ENCODE data around the gene SIGLEC15. TPM values are rescaled to one million over a fixed set of nuclear protein-coding genes. Genes with fewer than 3 reads are reported as not detected.

Gene SIGLEC15
- total and polyA plus RNA-seq, 2 experiments from 2014 or later: 0.30 to 1.5 TPM

DNA sequence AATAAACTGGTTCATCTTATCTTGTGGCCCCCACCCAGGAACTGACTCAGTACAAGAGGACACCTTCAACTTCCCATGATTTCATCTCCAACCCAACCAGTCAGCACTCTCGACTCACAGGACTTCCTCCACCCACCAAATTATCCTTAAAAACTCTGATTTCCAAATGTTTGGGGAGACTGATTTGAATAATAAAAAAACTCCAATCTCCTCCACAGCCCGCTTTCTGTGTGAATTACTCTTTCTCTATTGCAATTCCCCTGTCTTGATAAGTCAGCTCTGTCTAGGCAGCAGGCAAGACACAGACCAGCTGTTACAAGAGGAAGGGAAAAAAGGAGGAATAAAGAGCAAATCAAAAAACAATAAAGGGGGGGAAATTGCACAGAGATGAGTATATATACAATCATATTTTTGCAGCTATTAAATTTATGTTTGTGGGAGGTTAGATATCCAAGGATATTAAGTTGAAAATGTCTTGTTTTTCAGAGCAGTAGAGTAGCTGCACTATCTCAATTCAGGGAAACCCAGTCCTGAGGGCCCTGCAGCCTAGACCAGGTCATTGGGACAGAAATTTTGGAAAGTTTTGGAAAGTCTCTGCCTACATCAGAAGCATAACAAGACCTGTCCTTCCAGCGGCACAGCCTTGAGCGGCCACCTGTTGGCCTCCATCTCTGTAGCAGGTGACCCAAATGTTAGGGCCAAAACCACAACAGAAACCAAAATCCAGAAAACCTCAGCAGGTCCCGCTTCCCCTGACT lies 32.8 kb upstream of the SIGLEC15 start:
- Histone ChIP-seq H3K9me3 (ENCODE audit: low read depth) (no peaks in the 10 kb centered on the region), H3K4me1 (ENCODE audit: insufficient read depth) (no peaks in the 10 kb centered on the region), H3K79me2 (no peaks in the 10 kb centered on the region), H3K27ac (no peak overlapping the region), H3K9me2 (replicated peaks; ENCODE audit: insufficient read depth) (no peaks in the 10 kb centered on the region), H4K20me1 (ENCODE audit: insufficient read depth, poor library complexity, severe bottlenecking) (no peaks in the 10 kb centered on the region), H3K27me3 (no peaks in the 10 kb centered on the region), H3K4me3 (no peak overlapping the region), H2AFZ (no peak overlapping the region), H3K4me2 (no peak overlapping the region), H3K36me3 (replicated peaks; ENCODE audit: insufficient read depth, low read depth) (no peaks in the 10 kb centered on the region)
- DNase-seq (ENCODE audit: low spot score): no peak
- WGBS (ENCODE audit: low lambda C conversion rate, missing lambda C conversion rate): 94% methylated on average over 5 of the region's 5 CpGs
- no peak for TF ChIP-seq EZH2phosphoT487 (IDR thresholded peaks at IDR 0.05; ENCODE audit: low read depth, severe bottlenecking, unreplicated experiment)
- no peak for TF ChIP-seq EZH2 (IDR thresholded peaks at IDR 0.05; ENCODE audit: borderline replicate concordance)

DNA sequence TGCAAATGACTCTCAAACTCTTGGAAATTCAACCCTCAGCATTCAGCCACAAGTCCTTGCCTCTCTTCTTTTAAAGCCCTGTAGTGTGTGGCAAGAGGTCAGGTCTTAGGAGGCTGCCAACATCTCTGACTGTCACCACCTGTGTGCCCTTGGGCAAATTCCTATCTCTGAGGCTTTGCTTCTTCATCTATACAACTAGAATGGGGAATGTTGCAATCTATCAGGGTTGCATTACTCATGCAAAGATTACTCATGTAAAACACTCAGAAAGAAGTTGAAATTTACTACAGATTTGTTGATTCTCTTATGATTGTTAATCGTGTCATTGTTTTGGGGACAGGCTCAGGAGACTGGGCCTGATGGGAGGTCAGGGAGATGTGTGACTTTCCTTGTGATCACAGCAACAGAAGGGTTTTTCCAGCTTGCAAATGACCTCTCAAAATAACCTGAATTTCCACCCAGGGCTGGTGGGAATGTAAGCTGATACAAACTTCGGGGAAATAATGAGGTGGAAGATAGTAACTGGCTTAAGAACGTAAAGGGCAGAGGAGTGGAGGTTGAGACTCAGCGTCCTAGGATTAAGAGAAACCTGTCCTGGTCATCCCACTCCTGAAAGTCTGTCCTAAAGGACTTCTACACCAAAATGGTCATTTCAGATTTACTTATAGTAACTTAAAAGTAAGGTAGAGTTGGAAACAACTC lies 32.1 kb upstream of the SIGLEC15 start:
- Histone ChIP-seq H3K79me2 (no peaks in the 10 kb centered on the region), H3K4me1 (ENCODE audit: insufficient read depth) (no peaks in the 10 kb centered on the region), H4K20me1 (ENCODE audit: insufficient read depth, poor library complexity, severe bottlenecking) (no peaks in the 10 kb centered on the region), H3K27ac (no peak overlapping the region), H2AFZ (no peak overlapping the region), H3K9me3 (ENCODE audit: low read depth) (no peaks in the 10 kb centered on the region), H3K36me3 (replicated peaks; ENCODE audit: insufficient read depth, low read depth) (no peaks in the 10 kb centered on the region), H3K27me3 (no peaks in the 10 kb centered on the region), H3K9me2 (replicated peaks; ENCODE audit: insufficient read depth) (no peaks in the 10 kb centered on the region), H3K4me3 (no peak overlapping the region), H3K4me2 (no peak overlapping the region)
- WGBS (ENCODE audit: low lambda C conversion rate, missing lambda C conversion rate): 49% methylated on average over 4 of the region's 4 CpGs
- no peak for TF ChIP-seq EZH2phosphoT487 (IDR thresholded peaks at IDR 0.05; ENCODE audit: low read depth, severe bottlenecking, unreplicated experiment)
- TF ChIP-seq, protein P1, sequence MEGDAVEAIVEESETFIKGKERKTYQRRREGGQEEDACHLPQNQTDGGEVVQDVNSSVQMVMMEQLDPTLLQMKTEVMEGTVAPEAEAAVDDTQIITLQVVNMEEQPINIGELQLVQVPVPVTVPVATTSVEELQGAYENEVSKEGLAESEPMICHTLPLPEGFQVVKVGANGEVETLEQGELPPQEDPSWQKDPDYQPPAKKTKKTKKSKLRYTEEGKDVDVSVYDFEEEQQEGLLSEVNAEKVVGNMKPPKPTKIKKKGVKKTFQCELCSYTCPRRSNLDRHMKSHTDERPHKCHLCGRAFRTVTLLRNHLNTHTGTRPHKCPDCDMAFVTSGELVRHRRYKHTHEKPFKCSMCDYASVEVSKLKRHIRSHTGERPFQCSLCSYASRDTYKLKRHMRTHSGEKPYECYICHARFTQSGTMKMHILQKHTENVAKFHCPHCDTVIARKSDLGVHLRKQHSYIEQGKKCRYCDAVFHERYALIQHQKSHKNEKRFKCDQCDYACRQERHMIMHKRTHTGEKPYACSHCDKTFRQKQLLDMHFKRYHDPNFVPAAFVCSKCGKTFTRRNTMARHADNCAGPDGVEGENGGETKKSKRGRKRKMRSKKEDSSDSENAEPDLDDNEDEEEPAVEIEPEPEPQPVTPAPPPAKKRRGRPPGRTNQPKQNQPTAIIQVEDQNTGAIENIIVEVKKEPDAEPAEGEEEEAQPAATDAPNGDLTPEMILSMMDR (IDR thresholded peaks at IDR 0.05; ENCODE audit: poor library complexity): no peak
- no peak for TF ChIP-seq EZH2 (IDR thresholded peaks at IDR 0.05; ENCODE audit: borderline replicate concordance)
- no peak for DNase-seq (ENCODE audit: low spot score)

DNA sequence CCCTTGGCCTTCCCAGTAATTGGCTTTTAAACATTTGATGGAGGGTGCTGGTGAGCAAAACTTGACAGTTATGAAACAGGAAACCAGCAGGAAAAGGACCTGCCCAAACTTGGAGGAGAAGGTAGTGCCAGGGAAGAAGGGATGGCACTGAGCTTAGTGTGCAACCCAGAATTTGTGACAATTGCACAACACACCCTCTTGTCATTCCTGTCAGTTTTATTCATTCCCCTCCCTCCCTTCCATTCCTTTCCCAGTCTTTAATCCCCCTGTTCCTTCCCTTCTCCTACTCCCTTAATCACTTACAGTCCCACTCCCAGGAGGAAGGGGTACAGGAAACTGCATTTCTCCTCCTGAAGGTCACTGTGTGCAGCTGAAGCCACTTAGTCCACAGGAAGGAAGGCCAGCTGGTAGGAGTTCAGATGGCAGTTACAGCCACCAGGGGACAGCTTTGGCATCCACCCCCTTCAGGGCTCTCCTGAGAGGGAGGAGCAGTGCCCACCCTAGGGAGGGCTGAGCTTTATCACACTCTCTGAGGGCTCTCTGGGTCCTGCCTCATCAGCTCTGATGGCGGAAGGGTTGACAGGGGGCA lies 24.0 kb upstream of the SIGLEC15 start:
- Histone ChIP-seq H4K20me1 (ENCODE audit: insufficient read depth, poor library complexity, severe bottlenecking) (no peaks in the 10 kb centered on the region), H3K4me1 (ENCODE audit: insufficient read depth) (no peaks in the 10 kb centered on the region), H3K4me3 (no peak overlapping the region), H3K9me2 (replicated peaks; ENCODE audit: insufficient read depth) (no peaks in the 10 kb centered on the region), H2AFZ (no peak overlapping the region), H3K9me3 (ENCODE audit: low read depth) (peaks cover 7% of the 10 kb centered on the region), H3K36me3 (replicated peaks; ENCODE audit: insufficient read depth, low read depth) (no peaks in the 10 kb centered on the region), H3K27ac (no peak overlapping the region), H3K27me3 (no peaks in the 10 kb centered on the region), H3K79me2 (no peaks in the 10 kb centered on the region), H3K4me2 (no peak overlapping the region)
- 100% methylated on average over 1 of the region's 1 CpG for WGBS (ENCODE audit: low lambda C conversion rate, missing lambda C conversion rate)
- no peak for DNase-seq (ENCODE audit: low spot score)
- no peak for TF ChIP-seq EZH2 (IDR thresholded peaks at IDR 0.05; ENCODE audit: borderline replicate concordance)
- no peak for TF ChIP-seq EZH2phosphoT487 (IDR thresholded peaks at IDR 0.05; ENCODE audit: low read depth, severe bottlenecking, unreplicated experiment)
- TF ChIP-seq, protein P1 (IDR thresholded peaks at IDR 0.05; ENCODE audit: poor library complexity): no peak

Measured in hepatocyte (in vitro differentiated cells).